CD4-positive, alpha-beta T cell treated with Interferon alpha-2 for 1 hour (primary cell): ENCODE measurements around the gene BBS9.

Experiments
- DNase-seq, 2 donors: peaks; one replicate each; pipeline ENCODE4 v3.0.0-alpha.2; 2020 to 2022

BBS9 gene

DNA sequence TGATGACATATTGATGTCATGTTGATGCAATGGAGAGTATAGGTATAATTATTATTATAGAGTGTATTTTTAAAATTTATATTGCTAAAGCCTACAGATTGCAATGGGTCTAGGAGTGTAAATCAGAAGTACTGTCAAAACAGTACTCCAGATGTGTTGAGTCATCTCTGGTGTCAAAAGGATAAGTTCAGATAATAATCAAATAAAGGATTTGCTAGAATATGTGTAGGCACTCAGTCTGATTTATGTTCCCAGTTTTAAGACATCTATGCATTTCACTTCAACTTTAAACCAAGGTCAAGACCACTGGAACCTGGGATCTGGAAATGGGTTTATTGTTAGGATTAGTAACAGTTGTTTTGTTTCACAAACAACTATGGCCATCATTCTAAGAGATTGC is 433.6 kb downstream of the BBS9 start:
- DNase-seq = no peak

DNA sequence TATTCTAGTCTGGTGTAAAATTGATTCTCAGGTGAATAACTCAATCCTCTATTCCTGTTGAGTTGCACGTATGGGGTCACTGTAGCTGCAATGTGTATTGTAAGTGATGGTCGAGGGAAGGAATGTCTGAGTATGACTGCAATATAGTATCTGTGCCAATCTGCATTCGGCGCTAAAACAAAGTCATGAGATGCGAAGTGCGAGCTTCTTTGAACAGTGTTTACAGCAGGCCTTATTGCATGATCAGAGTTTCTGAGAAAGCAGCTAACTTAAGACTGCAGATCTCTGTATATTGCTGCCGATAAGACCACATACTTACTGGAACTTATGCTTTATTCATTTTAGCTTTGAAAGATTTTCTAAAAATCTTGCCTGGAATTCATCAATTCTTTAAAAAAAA is 434.3 kb downstream of the BBS9 start:
- DNase-seq = no peak

DNA sequence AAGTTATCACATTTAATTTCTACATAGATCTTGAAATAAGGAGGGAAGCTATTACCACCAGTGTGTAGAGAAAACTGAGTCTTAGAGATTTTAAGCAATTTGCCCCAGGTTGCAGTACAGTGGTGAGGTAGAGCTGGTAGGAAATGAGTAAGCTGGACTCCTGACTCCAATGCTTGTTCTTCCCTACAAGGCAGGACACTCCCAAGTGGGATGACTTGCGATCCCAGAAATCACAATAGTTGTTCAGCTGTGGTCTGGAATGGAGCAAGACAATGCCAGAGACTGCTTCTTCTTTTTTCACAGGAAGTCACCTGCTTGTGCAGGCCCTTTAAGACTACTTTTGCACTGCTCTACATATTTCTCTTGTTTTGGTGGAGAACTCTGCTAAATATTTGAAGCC is 448.8 kb downstream of the BBS9 start:
- DNase-seq = no peak

DNA sequence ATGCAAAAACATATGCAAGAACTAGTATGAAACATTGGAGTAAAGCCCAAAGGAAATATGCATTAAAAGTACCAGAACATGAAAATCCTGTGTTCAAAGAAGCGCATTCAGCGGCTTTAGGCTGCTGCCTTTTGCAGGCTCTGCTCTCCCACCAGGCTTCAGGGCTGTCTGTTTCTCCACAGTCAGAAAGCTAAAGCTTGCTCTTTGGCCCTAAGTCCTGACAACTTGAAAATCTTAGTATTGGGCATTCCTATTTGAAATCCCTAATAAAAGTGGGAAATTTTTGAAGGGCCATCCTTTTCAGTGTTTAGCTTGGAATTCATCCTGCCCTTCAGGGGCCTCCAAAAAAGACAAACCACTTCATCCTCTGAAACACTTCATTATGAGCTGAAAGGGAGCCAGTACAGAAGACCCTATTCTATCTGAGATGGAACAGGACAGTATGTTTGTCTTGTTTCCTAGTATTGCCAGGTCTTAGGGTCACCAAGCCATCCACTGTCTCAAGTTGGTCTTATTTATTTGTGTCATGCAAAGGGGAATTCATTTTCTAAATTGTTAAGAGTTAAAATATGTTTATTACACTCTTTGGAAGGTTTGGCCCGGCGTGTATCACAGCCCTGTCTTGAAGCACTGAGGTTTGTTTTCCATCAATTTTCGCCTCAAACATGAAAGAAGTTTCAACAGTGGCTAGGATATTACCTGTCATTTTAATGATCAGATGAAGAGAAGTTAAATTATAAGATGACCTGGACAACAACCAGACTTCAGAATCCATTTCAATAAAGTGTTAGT is 449.7 kb downstream of the BBS9 start:
- no peak for DNase-seq

DNA sequence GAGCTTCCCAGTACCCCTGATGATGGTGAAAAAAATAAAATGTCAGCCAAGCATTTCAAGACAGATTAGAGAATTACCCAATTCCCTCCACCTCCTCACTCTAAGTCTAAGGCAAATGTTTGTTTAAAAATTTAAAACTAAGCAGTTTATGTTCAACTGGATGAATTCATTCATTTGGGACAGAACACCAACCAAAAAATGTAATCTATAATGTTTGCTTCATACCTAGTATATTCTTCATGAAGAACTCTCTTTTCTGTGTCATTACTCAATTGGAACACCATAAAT is 450.3 kb downstream of the BBS9 start:
- DNase-seq = no peak

DNA sequence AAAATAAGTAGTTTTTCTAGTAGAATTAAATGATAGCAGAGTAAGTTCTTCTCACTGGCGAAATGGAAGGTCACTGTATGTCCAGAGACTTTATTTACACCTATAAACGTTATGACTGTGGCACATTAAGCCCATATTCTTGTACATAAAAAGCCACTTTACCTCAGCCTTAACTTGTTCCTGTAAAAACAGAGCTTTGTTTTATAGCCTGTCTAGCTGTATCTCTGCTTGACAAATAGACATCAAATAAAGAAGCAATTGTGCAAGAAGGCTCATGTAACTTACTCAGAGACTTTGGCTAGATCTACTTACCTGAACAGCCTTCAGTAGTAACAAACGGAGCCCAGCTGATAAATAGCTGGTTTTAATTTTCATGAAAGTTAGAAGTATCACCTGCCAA is 451.9 kb downstream of the BBS9 start:
- DNase-seq = no peak

DNA sequence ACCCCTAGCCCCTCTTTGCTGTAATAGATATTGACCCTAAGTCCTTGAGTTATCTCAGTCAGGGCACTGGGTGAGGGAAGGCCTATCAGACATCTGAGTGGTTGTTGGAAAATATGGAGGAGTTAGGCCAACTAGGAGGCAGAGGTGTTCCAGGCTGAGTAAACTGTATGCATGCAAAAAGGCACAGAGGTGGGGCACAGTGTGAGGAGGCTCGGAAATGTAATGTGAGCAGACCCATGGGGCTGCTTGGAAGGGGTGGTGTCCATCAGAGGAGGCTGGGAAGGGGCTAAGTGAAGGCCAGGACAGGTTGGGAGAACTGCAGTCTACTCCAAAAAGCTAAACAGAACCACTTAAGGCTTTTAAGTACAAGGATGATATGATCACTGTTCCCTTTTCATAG is 452.7 kb downstream of the BBS9 start:
- no peak for DNase-seq

DNA sequence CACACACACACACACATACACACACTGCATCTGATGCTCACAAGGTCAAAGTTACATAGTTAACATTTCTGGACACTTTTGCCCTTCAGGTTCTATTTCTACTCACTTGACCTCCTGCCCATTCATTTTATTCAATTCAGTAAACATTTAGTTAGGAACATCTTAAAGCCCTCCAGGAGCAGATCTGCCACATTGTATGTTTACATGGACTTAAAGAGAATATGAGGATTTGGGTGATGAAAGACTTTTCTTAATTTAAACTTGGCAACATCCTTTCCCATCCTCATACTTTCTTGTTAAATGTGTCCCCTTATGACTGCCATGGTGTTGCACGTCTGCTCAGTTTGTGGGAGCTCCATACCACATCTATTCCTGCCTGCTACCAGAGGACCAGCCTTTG is 453.2 kb downstream of the BBS9 start:
- DNase-seq = no peak

DNA sequence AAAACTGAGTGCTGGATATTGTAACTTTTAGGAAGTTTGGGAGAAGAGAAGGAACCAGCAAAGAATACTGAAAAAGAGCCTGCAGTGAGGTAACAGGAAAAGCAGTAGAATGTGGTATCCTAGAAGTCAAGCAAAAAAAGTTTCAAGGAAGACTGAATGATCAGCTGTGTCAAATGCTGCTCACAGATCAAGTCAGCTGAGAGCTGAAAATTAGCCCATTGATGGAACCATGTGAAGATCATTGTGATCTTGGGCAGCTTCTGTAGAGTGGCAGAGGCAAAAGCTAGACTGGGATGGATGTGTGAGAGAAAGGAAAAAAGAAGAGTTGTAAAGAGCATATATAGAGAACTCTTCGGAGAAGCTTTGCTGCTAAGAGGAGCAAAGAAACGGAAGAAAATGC is 460.5 kb downstream of the BBS9 start:
- no peak for DNase-seq

DNA sequence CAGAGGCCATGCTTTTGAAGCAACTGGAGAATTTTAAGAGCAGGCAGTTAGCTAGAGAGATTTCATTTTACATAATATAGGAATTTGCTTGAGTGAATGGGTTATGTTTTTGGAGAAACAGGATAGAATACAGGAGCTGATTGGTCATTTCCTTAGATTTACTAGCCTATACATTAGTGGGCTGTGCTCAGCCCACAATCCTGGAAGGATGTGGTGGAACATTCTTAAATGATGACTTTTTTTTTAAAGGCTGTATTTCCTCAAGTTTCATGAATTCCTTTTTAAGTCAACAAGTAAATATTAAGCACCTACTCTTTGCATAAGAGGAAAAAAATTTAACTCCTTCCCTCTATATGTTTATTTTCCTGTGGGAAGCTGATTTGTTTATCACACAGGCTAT is 461.6 kb downstream of the BBS9 start:
- no peak for DNase-seq

DNA sequence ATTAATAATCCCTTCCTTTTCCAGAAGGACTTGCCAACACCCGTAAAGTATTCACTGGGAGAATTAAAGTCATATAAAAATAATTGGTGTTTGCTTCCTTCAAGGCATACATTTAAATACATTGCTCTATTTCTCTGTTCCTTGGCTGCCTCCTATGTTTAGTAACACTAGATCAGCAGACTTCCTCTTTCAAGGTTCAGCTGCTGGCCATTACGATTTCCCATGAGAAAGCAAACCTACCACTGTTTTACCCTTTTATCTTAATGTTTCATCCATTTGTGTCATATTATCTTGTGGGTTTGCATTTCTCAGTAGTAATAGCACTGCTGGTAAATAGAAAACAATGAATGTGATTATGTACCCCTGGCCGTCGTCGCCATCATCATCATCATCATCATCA is 462.1 kb downstream of the BBS9 start:
- no peak for DNase-seq

DNA sequence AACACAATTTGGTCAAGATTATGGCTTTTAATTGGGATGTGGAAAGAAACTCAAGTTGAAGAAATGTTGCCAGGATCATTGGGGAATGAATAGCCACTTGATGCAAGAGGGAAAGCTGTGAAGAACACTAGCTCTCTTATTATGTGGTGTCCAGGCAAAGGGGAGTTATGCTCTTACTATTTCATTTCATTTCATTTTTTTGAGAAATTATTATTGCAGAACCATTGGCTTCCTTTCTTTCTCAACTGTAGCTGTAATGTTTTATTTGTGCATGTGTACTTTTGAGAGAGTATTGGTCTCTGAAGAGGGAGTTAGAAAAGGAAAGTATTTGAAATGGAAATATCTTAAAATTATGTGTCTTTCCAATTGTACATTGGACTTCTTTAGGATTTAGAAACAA is 463.4 kb downstream of the BBS9 start:
- DNase-seq = no peak

DNA sequence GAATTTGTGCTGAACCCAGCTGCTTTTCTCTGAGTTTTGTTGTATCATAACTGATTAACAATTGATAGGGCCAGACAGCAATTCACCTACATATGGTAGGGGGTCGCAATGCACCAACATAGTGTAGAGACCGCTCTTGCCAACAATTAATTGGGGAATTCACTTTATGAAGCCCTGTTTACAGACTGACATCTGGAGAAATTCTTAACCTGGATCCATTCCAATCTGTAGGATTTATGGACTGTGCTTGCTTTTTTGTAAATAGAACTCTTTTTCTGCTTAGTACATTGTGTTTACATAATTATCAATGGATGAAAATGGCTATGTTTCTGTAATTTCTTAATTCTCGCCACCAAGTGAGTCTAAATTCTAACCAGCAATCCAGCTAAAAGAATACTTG is 464.2 kb downstream of the BBS9 start:
- DNase-seq = no peak

DNA sequence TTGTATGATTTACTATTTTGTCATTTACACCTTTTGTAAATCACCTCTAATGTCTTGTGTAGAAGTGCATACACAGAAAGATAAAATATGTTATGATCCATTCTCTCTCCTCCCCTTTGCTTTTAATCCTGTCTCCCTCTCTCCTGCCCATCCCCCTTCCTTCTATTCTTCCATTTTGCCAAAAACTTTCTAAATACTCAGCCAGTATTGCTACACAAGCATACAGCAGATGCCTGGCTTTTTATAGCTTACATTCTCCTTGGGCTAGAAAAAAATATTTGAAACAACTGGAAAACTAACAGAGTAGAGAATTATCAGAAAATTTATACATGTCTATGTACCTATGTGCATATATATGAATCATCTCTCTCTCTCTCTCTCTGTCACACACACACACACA is 467.3 kb downstream of the BBS9 start:
- no peak for DNase-seq

DNA sequence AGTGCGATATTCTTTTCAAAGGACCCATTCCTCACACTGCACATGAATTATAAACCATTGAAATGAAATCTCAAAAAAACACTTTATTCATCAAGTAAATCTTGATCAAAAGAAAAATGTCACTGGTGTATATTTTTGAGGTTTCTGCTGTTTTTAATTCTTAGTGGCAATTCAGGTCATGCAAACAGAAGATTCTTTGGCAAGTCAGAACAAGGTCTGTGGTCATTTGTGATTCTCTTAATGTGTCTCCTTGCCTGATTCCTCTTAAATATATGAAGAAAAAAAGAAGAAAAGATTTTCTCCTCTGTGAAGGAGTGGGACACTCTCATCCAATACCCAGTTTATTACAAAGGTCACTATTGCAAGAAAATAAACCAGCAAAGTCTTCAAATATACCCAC is 467.8 kb downstream of the BBS9 start:
- no peak for DNase-seq

DNA sequence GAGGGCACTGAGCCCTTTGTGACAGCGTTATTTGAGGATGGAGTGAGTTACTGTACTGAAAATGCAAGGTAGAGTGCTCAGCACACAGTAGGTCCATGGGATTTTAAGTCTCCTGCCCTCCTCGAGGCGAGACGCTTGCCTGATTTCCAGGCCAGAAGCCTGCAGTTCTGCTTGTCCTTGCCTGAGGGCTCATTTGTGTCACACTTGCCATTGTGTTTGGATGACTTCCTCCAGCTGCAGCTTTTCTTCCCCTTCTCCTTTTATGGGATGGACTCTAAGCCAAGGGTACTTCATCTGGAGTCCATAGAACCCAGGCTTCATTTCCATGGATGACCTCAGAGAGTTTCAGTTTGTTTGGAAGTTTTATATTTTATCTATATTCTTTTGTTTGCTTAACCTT is 471.7 kb downstream of the BBS9 start:
- no peak for DNase-seq

DNA sequence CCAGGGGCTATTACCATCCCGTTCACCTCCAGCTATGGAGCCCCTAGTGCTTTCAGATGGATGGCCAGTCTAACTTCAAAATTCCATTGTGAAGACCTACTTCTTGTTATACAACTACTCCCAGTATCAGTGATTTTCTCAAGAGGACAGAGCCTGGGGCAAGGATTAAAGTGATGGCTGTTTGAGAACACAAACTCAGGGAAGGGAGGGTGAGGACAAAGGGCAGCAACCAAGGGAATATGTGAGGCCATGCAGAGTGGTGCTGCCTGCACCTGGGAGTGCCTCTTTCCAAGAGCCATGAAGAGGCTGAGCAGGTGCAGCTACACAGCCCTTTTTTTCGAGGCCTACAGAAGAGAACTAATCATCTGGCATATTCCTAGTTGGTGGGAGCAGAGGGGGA is 472.5 kb downstream of the BBS9 start:
- no peak for DNase-seq

DNA sequence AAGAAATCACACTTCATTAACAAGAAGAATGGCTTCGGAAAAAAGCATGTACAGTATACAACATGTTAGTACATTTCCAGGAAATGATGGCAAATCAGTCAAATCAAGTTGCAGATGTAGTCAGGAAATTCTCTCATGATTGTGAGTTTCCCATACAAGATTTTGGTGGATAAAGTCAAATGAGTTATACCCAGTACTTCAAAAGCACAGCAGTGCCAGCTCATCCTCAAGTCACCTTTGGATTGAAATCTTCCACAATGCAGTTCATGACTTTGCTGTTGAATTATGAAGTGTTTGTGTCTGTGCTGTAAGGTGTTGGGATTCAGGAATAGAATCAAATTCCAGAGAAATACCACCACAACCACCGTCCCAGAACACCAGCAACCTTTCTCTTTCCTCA is 474.7 kb downstream of the BBS9 start:
- DNase-seq = no peak

DNA sequence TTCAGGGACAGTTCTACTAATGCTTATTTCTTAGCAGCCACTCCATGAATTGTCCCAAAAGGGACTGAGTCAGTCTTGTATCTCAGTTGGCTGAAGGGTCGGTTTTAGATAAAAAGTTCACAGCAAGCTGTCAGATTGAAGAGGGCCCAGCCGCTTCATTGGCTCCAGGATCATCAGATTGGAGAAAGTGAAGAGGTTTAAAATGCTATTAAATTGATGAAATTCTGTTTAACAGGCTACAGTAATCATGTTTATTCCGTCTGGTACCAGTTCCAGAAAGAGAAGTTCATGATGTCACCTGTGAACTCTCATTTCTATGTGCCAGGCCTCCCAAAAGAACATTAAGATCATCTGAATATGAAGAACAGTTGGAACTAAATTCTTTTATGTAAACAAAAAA is 481.6 kb downstream of the BBS9 start:
- no peak for DNase-seq

DNA sequence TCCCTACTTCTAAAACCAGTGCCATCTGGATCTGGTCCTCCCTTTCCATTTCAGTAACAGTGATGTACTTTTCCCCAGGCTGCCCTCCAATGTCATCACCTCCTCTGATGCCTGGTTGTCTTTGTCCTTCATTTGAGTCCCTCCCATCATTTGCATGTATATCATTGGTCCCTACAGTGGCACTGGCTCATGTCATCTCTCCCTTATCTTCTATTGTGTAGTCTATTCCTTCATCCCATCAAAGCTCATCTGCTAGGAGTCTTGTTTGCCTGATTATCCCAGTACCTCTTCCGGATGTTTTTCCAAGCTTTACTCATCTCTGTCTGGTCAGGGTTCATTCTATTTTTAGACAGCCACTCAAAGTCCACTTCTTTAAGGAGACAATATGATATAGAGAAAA is 483.1 kb downstream of the BBS9 start:
- no peak for DNase-seq

DNA sequence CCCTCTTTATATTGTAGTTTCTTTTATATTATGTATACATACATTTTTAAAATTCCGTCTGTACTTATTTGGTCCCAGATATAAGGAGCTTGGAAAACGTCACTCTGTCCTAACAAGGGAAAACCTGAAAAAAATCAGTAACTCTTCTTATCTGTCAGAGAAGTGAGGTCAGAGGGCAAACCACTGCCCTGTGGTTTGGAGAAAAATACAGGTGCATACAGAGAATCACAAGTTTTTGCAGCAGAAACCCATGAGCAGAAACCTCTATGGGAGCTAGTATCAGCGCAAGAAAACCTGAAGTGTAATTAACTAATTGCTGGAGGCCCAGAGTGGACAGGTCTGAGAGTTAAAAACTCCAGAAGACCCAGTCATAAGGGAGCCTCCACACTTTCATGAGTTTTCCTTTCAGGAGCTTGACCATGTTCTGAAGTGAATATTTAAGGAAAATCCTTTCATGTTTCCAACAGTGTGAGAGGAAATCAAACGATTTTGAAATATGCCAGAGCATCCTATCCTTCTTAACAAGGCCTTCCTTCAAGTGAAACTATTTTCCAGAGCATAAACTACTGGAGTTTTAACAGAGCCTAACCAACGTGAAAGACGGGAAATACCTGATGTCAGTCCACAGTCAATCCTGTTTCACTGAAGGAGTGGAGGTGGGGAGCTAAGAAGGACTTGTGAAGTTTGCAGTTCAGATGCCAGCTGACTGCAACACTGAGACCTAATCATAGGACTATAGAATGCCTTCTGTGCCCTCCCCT is 485.2 kb downstream of the BBS9 start:
- no peak for DNase-seq

DNA sequence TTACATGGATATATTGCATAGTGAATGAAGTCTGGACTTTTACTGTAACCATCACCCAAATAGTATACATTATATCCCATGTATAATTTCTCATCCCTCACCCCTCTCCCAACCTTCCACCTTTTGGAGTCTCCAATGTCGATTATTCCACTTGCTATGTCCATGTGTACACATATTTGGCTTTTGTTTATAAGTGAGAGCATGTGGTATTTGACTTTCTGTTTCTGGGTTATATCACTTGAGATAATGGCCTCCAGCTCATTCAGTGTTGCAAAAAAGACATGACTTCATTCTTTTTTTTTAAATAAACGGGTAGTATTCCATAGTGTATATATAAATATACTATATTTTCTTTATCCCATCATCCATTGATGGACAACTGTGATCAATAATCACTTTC is 487.4 kb downstream of the BBS9 start:
- DNase-seq = no peak

DNA sequence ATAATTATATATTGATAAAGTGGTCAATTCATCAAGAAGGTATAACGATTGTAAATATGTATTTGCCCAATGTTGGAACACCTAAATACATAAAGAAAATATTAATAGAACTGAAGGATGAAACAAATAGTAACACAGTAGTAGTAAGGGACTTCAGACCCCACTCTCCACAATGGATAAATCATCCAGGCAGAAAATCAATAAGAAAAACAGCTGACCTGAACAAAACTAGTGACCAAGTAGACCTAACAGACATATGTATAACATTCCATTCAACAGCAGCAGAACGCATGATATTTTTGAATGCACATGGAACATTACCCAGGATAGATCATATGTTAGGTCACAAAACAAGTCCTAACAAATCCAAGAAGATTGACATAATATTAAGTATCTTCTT is 489.9 kb downstream of the BBS9 start:
- no peak for DNase-seq

DNA sequence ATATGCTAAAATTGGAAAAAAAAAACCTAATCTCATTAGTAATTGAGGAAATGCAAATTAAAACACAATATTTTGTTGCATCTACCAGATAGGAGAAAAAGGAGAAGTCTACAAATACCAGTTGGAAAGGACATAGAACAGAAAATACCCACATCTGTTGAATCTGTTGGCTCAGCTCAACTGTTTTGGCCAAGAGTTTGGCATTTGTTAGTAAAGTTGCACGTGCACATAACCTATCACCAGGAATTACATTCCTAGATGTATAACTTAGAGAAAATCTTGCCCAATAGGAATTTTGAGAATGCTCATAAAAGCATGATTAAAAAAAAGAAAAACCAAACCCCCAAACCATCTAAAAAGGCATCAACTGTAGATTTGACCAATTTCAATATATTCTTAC is 493.9 kb downstream of the BBS9 start:
- DNase-seq = no peak

DNA sequence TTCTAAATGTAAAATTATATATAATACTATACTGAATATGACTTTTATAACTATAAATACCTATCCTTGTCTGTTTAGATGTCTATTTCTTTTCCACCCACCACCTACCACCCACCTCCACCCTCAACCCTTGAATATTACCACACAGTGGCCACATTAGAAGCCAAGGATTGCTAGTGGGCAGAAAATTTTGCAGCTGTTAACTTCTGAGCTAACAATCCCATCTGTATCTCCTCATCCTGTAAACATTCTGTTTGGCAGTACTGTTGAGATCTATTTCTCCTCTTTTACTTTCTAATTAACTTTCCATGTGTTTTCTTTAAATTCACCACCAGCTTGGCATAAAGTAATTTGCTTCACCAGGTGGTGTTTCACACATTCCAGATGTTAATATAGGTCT is 494.9 kb downstream of the BBS9 start:
- DNase-seq = no peak
